Measurements from ENCODE around the gene IL17C. TPM values are rescaled to one million over a fixed set of nuclear protein-coding genes. Genes with fewer than 3 reads are reported as not detected.

The IL17C gene
- total RNA-seq, 4 donors from 2014 or later, result not detected

GRCh38 chr16:88630433-88630832 is 7.9 kb upstream of the IL17C start:
- TF ChIP-seq, protein P1, sequence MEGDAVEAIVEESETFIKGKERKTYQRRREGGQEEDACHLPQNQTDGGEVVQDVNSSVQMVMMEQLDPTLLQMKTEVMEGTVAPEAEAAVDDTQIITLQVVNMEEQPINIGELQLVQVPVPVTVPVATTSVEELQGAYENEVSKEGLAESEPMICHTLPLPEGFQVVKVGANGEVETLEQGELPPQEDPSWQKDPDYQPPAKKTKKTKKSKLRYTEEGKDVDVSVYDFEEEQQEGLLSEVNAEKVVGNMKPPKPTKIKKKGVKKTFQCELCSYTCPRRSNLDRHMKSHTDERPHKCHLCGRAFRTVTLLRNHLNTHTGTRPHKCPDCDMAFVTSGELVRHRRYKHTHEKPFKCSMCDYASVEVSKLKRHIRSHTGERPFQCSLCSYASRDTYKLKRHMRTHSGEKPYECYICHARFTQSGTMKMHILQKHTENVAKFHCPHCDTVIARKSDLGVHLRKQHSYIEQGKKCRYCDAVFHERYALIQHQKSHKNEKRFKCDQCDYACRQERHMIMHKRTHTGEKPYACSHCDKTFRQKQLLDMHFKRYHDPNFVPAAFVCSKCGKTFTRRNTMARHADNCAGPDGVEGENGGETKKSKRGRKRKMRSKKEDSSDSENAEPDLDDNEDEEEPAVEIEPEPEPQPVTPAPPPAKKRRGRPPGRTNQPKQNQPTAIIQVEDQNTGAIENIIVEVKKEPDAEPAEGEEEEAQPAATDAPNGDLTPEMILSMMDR (IDR thresholded peaks at IDR 0.05; ENCODE audit: low read depth), result no peak

- TF ChIP-seq, protein P1 (IDR thresholded peaks at IDR 0.05; ENCODE audit: low read depth), result no peak
Measured at GRCh38 chr16:88630941-88631340, 7.4 kb upstream of the IL17C start.

GRCh38 chr16:88631384-88631783 is 7.0 kb upstream of the IL17C start:
- TF ChIP-seq, protein P1 (IDR thresholded peaks at IDR 0.05; ENCODE audit: low read depth), result no peak

DNA sequence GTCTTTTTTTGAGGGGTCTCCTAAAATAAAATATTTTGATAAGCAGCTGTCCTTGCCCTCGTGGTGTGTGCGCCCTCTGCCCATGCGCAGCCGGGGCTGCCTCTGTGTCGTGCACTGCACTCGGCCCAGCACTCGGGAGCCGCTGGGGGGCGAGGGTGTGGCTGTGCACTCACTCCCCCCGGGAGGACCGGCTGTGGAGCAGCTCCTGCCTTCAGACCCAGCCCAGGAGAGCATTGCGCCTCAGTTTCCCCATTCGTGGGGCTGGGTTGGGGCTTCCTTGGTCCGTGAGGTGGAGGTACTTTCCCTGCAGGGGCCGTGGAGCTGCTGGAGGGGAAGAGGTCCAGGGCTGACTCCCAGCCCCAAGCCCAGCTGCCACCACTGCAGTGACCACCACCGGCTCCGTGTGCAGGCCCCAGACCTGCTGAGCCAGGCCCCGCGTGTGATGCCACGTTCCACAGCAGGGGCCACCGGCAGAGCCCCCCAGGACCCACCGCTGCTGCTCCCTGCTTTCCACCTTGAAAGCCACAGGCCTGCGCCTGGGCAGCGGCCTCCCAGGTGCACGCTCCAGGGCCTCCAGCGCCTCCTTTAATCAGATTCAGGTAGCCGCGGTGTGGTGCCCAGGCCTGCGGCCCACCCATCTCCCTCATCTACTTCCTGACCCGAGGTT is 6.3 kb upstream of the IL17C start:
- TF ChIP-seq, protein P1 (IDR thresholded peaks at IDR 0.05; ENCODE audit: low read depth), result no peak

DNA sequence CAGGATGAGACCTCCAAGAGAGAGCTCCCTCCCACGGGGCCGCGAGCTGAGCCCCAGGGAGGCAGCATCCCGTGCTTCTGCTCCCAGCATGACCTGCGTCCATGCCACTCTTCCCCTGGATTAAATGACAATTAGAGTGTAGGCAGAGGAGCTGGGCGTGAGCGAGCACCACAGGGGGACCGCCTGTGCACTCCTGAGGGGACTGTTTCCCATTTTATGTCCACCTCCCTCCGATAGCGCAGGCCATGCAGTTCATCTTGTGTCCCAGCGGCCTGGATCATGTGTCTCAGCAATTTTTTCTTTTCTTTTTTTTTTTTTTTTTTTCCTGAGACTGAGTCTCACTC is 5.8 kb upstream of the IL17C start:
- TF ChIP-seq, protein P1 (IDR thresholded peaks at IDR 0.05; ENCODE audit: low read depth), result no peak

DNA sequence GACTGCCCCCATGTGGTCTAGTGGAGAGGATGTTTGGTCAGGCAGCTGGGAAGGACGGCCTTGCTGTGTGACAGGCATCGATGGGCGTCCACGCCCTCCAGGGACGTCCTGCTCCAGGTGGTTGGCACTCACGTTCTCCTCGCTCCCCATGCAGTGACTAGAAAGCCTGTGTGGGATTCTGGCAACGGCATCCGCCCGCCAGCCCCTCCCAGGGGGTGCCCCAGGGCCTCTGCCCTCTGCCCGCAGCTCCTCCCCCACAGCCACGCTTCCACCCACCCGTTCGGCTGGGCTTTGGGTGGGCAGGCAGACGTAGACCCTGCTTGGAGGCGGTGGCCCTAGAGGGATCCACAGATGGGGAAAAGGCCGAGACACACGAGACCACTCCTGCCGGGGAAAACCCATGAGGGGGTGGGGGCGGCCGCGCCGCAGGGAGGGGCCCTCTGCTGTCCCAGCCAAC is 4.7 kb upstream of the IL17C start:
- TF ChIP-seq, protein P1 (IDR thresholded peaks at IDR 0.05; ENCODE audit: low read depth), result no peak

- TF ChIP-seq, protein P1 (IDR thresholded peaks at IDR 0.05; ENCODE audit: low read depth), result no peak
Measured at GRCh38 chr16:88634141-88634993, 4.0 kb upstream of the IL17C start.
